ENCODE results near the gene MADD. TPM values are rescaled to one million over a fixed set of nuclear protein-coding genes. Genes with fewer than 3 reads are reported as not detected.
A peak's percentile ranks its signal among the peaks of the same experiment; 100 is the strongest.
"Not testable (repeated sequence)": the region's sequence is repeated elsewhere in the genome, so short reads cannot be mapped to it uniquely, and the experiment has no call there.

The MADD gene
- total and polyA plus RNA-seq, 5 experiments from 2014 or later, result 15.2 to 127 (median 22.1) TPM

GRCh38 chr11:47306484-47306844, 36.5 kb downstream of the MADD start:
- DNase-seq, result no peak
- H3K4me1 Mint-ChIP-seq, result peaks cover 0 to 6% (median 3%) of the 10 kb centered on the region in 4 donors
- H3K4me3 Mint-ChIP-seq, result no peak overlapping the region
- ATAC-seq, result no peak
- peaks cover 18 to 94% (median 49%) of the 10 kb centered on the region in 3 donors for H3K36me3 Mint-ChIP-seq
- H3K27me3 Mint-ChIP-seq, result no peaks in the 10 kb centered on the region
- POLR2A ChIA-PET, result interaction anchor here (0.6 to 1.9 kb wide), 4 partner anchors 11 to 690 kb away, joined by 3 to 8 read pairs (median 4); no protein-coding TSS in a partner anchor
- peak overlapping the region in 3 of 10 donors; percentile 7 to 48 (median 12) for H3K27ac Mint-ChIP-seq
- H3K9me3 Mint-ChIP-seq, result peaks cover 0 to 26% (median 9%) of the 10 kb centered on the region in 9 donors

- Mint-ChIP-seq H3K9me3 (peaks cover 0 to 15% (median 2%) of the 10 kb centered on the region in 9 donors), H3K4me3 (no peak overlapping the region), H3K4me1 (peaks cover 0 to 4% (median under 1%) of the 10 kb centered on the region in 4 donors), H3K27ac (peak overlapping the region in 1 of 10 donors; percentile 29), H3K36me3 (peaks cover 8 to 93% (median 39%) of the 10 kb centered on the region in 3 donors), H3K27me3 (no peaks in the 10 kb centered on the region)
- ATAC-seq (no peak), DNase-seq (no peak)
- POLR2A ChIA-PET, result interaction anchor here (0.6 kb wide), 1 partner anchor 157 kb away, joined by 3 read pairs; no protein-coding TSS in a partner anchor
Observed at GRCh38 chr11:47308050-47308823, 38.3 kb downstream of the MADD start.

- Mint-ChIP-seq H3K27ac (peak overlapping the region in 3 of 10 donors; percentile 28 to 66 (median 46)), H3K4me1 (peaks cover 0 to 10% (median 3%) of the 10 kb centered on the region in 4 donors), H3K27me3 (no peaks in the 10 kb centered on the region), H3K4me3 (no peak overlapping the region), H3K36me3 (peaks cover 0 to 83% (median 18%) of the 10 kb centered on the region in 3 donors), H3K9me3 (no peaks in the 10 kb centered on the region)
- DNase-seq (no peak), ATAC-seq (no peak)
- POLR2A ChIA-PET, result no interaction called here
Observed at GRCh38 chr11:47314992-47315391, 45.1 kb downstream of the MADD start.

GRCh38 chr11:47316501-47316900, 46.6 kb downstream of the MADD start:
- peaks cover 0 to 74% (median 12%) of the 10 kb centered on the region in 3 donors for H3K36me3 Mint-ChIP-seq
- not testable (repeated sequence) for H3K27me3 Mint-ChIP-seq, H3K4me3 Mint-ChIP-seq, DNase-seq, ATAC-seq, H3K9me3 Mint-ChIP-seq
- H3K27ac Mint-ChIP-seq, result peak overlapping the region in 1 of 10 donors; percentile 53
- POLR2A ChIA-PET, result interaction anchor here (0.7 kb wide), 1 partner anchor 70 kb away, joined by 9 read pairs; no protein-coding TSS in a partner anchor
- peaks cover 0 to 10% (median 4%) of the 10 kb centered on the region in 4 donors for H3K4me1 Mint-ChIP-seq

- Mint-ChIP-seq H3K4me1 (peaks cover 0 to 10% (median 4%) of the 10 kb centered on the region in 4 donors), H3K27ac (peak overlapping the region in 2 of 10 donors; percentile 52 to 53), H3K4me3 (no peak overlapping the region), H3K36me3 (peaks cover 0 to 75% (median 10%) of the 10 kb centered on the region in 3 donors), H3K27me3 (no peaks in the 10 kb centered on the region), H3K9me3 (no peaks in the 10 kb centered on the region)
- DNase-seq (no peak), ATAC-seq (no peak)
- POLR2A ChIA-PET, result no interaction called here
Observed at GRCh38 chr11:47317064-47317828, 47.3 kb downstream of the MADD start.

GRCh38 chr11:47318166-47318565, 48.2 kb downstream of the MADD start:
- Mint-ChIP-seq H3K4me3 (no peak overlapping the region), H3K36me3 (peaks cover 0 to 70% (median 7%) of the 10 kb centered on the region in 3 donors), H3K4me1 (peaks cover 0 to 10% (median 4%) of the 10 kb centered on the region in 4 donors), H3K27me3 (no peaks in the 10 kb centered on the region), H3K27ac (peak overlapping the region in 1 of 10 donors; percentile 18), H3K9me3 (no peaks in the 10 kb centered on the region)
- POLR2A ChIA-PET, result interaction anchor here (1.3 kb wide), 1 partner anchor 47 kb away, joined by 5 read pairs; no protein-coding TSS in a partner anchor
- no peak for DNase-seq
- no peak for ATAC-seq

- peaks cover 0 to 58% (median 12%) of the 10 kb centered on the region in 3 donors for H3K36me3 Mint-ChIP-seq
- peaks cover 0 to 3% (median 0%) of the 10 kb centered on the region in 4 donors for H3K4me1 Mint-ChIP-seq
- H3K27me3 Mint-ChIP-seq, result no peaks in the 10 kb centered on the region
- POLR2A ChIA-PET, result interaction anchor here (0.6 kb wide), 1 partner anchor 58 kb away, joined by 3 read pairs; no protein-coding TSS in a partner anchor
- peak overlapping the region in 3 of 10 donors; percentile 43 to 80 (median 77) for H3K27ac Mint-ChIP-seq
- DNase-seq (no peak), ATAC-seq (no peak)
- H3K9me3 Mint-ChIP-seq, result no peaks in the 10 kb centered on the region
- H3K4me3 Mint-ChIP-seq, result no peak overlapping the region
Observed at GRCh38 chr11:47324520-47324919, 54.6 kb downstream of the MADD start.

GRCh38 chr11:47325271-47326041, 55.5 kb downstream of the MADD start:
- POLR2A ChIA-PET, result no interaction called here
- H3K9me3 Mint-ChIP-seq, result no peaks in the 10 kb centered on the region
- peak overlapping the region in 8 of 10 donors; percentile 39 to 80 (median 60) for H3K27ac Mint-ChIP-seq
- H3K4me1 Mint-ChIP-seq, result peaks cover 0 to 3% (median 0%) of the 10 kb centered on the region in 4 donors
- no peaks in the 10 kb centered on the region for H3K27me3 Mint-ChIP-seq
- ATAC-seq (no peak), DNase-seq (no peak)
- no peak overlapping the region for H3K4me3 Mint-ChIP-seq
- peaks cover 0 to 59% (median 12%) of the 10 kb centered on the region in 3 donors for H3K36me3 Mint-ChIP-seq

- H3K4me3 Mint-ChIP-seq, result no peak overlapping the region
- peaks cover 0 to 56% (median 12%) of the 10 kb centered on the region in 3 donors for H3K36me3 Mint-ChIP-seq
- peaks cover 0 to 3% (median 0%) of the 10 kb centered on the region in 4 donors for H3K4me1 Mint-ChIP-seq
- ATAC-seq, result no peak
- no peaks in the 10 kb centered on the region for H3K9me3 Mint-ChIP-seq
- POLR2A ChIA-PET, result interaction anchor here (1.3 kb wide), 1 partner anchor 100 kb away, joined by 5 read pairs; the partner anchor contains the start of gene PSMC3
- peak overlapping the region in 5 of 10 donors; percentile 47 to 80 (median 62) for H3K27ac Mint-ChIP-seq
- no peaks in the 10 kb centered on the region for H3K27me3 Mint-ChIP-seq
- DNase-seq, result no peak
Observed at GRCh38 chr11:47326198-47326597, 56.3 kb downstream of the MADD start.

GRCh38 chr11:47327025-47327424, 57.1 kb downstream of the MADD start:
- H3K27ac Mint-ChIP-seq, result peak overlapping the region in 3 of 10 donors; percentile 47 to 77 (median 70)
- DNase-seq (no peak), ATAC-seq (no peak)
- POLR2A ChIA-PET, result interaction anchor here (1.0 to 1.3 kb wide), 2 partner anchors 99 to 112 kb away, joined by 3 to 5 read pairs; partner anchors contain the start of genes DDB2 and PSMC3
- no peaks in the 10 kb centered on the region for H3K27me3 Mint-ChIP-seq
- peaks cover 0 to 48% (median 12%) of the 10 kb centered on the region in 3 donors for H3K36me3 Mint-ChIP-seq
- no peaks in the 10 kb centered on the region for H3K4me1 Mint-ChIP-seq
- H3K4me3 Mint-ChIP-seq, result no peak overlapping the region
- H3K9me3 Mint-ChIP-seq, result no peaks in the 10 kb centered on the region

GRCh38 chr11:47327949-47328348, 58.0 kb downstream of the MADD start:
- no peaks in the 10 kb centered on the region for H3K27me3 Mint-ChIP-seq
- POLR2A ChIA-PET, result interaction anchor here (1.0 kb wide), 1 partner anchor 113 kb away, joined by 3 read pairs; the partner anchor contains the start of gene DDB2
- ATAC-seq (no peak), DNase-seq (no peak)
- H3K36me3 Mint-ChIP-seq, result peaks cover 0 to 41% (median 12%) of the 10 kb centered on the region in 3 donors
- H3K27ac Mint-ChIP-seq, result peak overlapping the region in 4 of 10 donors; percentile 51 to 83 (median 79)
- H3K4me1 Mint-ChIP-seq, result no peaks in the 10 kb centered on the region
- H3K4me3 Mint-ChIP-seq, result no peak overlapping the region
- no peaks in the 10 kb centered on the region for H3K9me3 Mint-ChIP-seq

All from naive thymus-derived CD8-positive, alpha-beta T cell (primary cell).